Parathyroid adenoma (tissue), 2 donors: Measurements from ENCODE around the gene PAK2.

Source experiments
- H2AFZ ChIP-seq: fragments of 300-600 bp; sonication (generic); one replicate; pipeline ENCODE4 v1.7.0; 2017; ENCODE audit warnings: antibody characterized with exemption, mild to moderate bottlenecking
- H3K27ac ChIP-seq: fragments of 300-600 bp; sonication (generic); one replicate; pipeline ENCODE4 v1.7.0; 2017
- H3K27me3 ChIP-seq: fragments of 300-600 bp; sonication (generic); one replicate; pipeline ENCODE4 v1.7.0; 2017; ENCODE audit warnings: low read length; ENCODE audit not compliant: control insufficient read depth, insufficient read depth
- H3K36me3 ChIP-seq: fragments of 300-600 bp; sonication (generic); one replicate; pipeline ENCODE4 v1.7.0; 2017; ENCODE audit warnings: low read length; ENCODE audit not compliant: control insufficient read depth, insufficient read depth
- H3K4me1 ChIP-seq: fragments of 300-600 bp; sonication (generic); one replicate; pipeline ENCODE4 v1.7.0; 2017; ENCODE audit warnings: control low read depth
- H3K4me2 ChIP-seq: fragments of 300-600 bp; sonication (generic); one replicate; pipeline ENCODE4 v1.7.0; 2017; ENCODE audit warnings: low read length
- H3K4me3 ChIP-seq: fragments of 300-600 bp; sonication (generic); one replicate; pipeline ENCODE4 v1.7.0; 2017; ENCODE audit warnings: low read depth, low read length
- H3K79me2 ChIP-seq: fragments of 300-600 bp; sonication (generic); one replicate; pipeline ENCODE4 v1.7.0; 2017; ENCODE audit warnings: control low read depth
- H3K9ac ChIP-seq: fragments of 300-600 bp; sonication (generic); one replicate; pipeline ENCODE4 v1.7.0; 2017; ENCODE audit warnings: mild to moderate bottlenecking
- H3K9me3 ChIP-seq: fragments of 300-600 bp; sonication (generic); one replicate; pipeline ENCODE4 v1.7.0; 2017; ENCODE audit warnings: low read length; ENCODE audit not compliant: control insufficient read depth
- TF ChIP-seq, protein P1 (sequence below): fragments of 300-600 bp; sonication (generic); IDR thresholded peaks from one replicate; pipeline ENCODE4 v1.7.0; 2017; ENCODE audit warnings: antibody characterized with exemption, mild to moderate bottlenecking
- donor health status: primary hyperparathyroidism.

Gene PAK2

DNA sequence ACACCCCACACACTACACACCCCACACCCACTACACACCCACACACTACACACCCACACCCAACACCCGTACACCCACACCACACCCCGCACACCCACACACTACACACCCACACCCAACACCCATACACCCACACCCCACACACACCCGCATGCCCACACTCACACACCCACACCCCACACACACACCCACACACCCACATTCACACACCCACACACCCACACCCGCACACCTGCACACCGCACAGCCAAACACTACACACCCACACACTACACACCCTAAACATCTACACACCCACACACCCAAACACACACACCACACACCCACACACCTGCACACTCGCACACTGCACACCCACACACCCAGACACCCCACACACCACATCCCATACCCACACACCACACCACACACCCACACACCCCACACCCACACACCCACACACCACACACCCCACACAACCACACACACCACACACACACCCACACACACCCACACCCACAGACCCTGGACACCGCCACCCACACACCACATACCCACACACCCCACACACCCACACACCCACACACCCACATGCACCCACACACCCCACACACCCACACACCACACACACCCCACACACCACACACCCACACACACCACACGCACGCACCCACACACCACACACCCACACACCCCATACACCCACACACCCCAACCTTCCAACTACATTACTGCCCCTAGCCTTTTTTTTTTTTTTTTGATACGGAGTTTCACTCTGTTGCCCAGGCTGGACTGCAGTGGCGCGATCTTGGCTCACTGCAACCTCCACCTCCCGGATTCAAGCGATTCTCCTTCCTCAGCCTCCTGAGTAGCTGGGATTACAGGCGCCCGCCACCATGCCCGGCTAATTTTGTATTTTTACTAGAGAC, 44.5 kb upstream of the PAK2 start:
- no peaks in the 10 kb centered on the region for H3K36me3 ChIP-seq
- TF ChIP-seq, protein P1, sequence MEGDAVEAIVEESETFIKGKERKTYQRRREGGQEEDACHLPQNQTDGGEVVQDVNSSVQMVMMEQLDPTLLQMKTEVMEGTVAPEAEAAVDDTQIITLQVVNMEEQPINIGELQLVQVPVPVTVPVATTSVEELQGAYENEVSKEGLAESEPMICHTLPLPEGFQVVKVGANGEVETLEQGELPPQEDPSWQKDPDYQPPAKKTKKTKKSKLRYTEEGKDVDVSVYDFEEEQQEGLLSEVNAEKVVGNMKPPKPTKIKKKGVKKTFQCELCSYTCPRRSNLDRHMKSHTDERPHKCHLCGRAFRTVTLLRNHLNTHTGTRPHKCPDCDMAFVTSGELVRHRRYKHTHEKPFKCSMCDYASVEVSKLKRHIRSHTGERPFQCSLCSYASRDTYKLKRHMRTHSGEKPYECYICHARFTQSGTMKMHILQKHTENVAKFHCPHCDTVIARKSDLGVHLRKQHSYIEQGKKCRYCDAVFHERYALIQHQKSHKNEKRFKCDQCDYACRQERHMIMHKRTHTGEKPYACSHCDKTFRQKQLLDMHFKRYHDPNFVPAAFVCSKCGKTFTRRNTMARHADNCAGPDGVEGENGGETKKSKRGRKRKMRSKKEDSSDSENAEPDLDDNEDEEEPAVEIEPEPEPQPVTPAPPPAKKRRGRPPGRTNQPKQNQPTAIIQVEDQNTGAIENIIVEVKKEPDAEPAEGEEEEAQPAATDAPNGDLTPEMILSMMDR, result no peak
- no peak overlapping the region for H3K9ac ChIP-seq
- H3K4me1 ChIP-seq, result no peaks in the 10 kb centered on the region
- no peak overlapping the region for H3K4me2 ChIP-seq
- H3K4me3 ChIP-seq, result no peak overlapping the region
- no peaks in the 10 kb centered on the region for H3K79me2 ChIP-seq
- H2AFZ ChIP-seq, result no peak overlapping the region
- no peaks in the 10 kb centered on the region for H3K9me3 ChIP-seq
- H3K27ac ChIP-seq, result no peak overlapping the region
- H3K27me3 ChIP-seq, result no peaks in the 10 kb centered on the region

DNA sequence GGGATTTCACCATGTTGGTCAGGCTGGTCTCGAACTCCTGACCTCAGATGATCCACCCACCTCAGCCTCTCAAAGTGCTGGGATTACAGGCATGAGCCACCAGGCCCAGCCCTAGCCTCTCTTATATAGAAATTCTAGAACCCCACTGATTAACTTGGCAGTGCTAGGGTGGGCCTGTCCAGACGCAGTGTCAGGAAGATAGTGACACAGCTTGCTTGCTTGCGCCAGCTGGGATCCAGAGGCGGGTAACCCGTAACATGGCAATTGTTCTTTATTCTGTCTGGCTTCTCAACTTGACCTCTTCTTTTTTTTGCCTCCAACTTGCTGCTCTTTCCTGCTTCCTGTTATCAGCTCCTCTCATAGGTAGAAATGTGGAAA, 43.8 kb upstream of the PAK2 start:
- Histone ChIP-seq H3K79me2 (no peaks in the 10 kb centered on the region), H3K4me1 (no peaks in the 10 kb centered on the region), H3K27me3 (no peaks in the 10 kb centered on the region), H3K36me3 (no peaks in the 10 kb centered on the region), H3K4me2 (no peak overlapping the region), H2AFZ (no peak overlapping the region), H3K27ac (no peak overlapping the region), H3K4me3 (no peak overlapping the region), H3K9me3 (no peaks in the 10 kb centered on the region), H3K9ac (no peak overlapping the region)
- TF ChIP-seq, protein P1, result no peak

DNA sequence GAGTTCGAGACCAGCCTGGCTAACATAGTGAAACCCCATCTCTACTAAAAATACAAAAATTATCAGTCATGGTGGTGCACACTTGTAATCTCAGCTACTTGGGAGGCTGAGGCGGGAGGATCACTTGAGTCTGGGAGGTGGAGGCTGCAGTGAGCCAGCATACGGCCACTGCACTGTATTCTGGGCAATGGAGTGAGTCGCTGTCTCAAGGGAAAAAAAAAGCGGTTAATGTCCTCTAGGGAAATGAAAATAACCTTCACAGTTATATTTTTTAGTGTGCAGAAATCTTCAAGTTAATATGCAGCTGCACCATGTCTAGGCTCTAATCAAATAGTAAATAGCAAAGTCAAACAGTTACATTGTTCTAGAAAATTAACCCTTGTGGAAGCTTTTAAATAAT, 42.4 kb upstream of the PAK2 start:
- no peak overlapping the region for H3K9ac ChIP-seq
- no peaks in the 10 kb centered on the region for H3K79me2 ChIP-seq
- no peaks in the 10 kb centered on the region for H3K9me3 ChIP-seq
- H3K4me1 ChIP-seq, result no peaks in the 10 kb centered on the region
- H3K4me3 ChIP-seq, result no peak overlapping the region
- H2AFZ ChIP-seq, result no peak overlapping the region
- no peak overlapping the region for H3K4me2 ChIP-seq
- no peaks in the 10 kb centered on the region for H3K36me3 ChIP-seq
- H3K27ac ChIP-seq, result no peak overlapping the region
- TF ChIP-seq, protein P1, result no peak
- no peaks in the 10 kb centered on the region for H3K27me3 ChIP-seq

DNA sequence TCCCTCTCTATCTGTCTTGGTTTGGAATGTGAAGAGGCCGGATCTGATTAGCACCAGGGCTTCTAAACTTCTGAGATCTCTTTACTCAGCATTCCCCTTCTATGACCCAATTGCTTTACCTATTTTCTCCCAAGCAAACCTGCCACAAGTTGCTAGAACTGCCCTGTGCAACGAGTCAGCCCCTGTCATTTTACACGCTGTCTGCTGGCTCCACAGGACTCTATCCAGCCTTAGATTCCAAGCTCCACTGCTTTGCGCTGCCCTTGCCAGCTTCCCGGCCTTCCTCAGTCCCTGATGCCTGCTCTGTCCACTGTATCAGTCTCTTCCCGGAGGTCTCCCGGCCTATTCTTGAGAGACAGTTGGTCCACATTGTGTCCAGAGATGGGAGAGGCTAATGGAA, 39.9 kb upstream of the PAK2 start:
- Histone ChIP-seq H3K4me3 (no peak overlapping the region), H3K79me2 (no peaks in the 10 kb centered on the region)
- TF ChIP-seq, protein P1, result no peak

DNA sequence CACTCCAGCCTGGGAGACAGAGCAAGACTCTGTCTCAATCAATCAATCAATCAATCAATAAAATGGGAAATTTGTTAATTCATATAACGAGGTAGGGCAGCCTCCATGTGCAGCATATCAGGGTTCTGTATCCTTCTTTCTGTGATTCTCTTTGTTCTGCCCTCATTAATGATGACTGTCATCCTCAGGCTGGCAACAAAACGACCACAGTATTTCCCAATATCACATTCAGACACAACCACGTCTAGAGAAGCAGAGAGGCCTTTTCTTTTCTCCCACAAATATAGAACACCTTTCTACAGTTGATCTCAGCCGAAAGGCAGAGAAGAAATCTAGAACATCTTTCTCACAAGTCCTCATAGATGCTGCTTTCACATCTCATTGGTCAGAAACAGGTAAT, 38.9 kb upstream of the PAK2 start:
- Histone ChIP-seq H3K9ac (no peak overlapping the region), H3K27ac (no peak overlapping the region), H3K79me2 (no peaks in the 10 kb centered on the region), H3K9me3 (no peaks in the 10 kb centered on the region), H3K4me1 (no peaks in the 10 kb centered on the region), H3K4me3 (no peak overlapping the region), H3K27me3 (no peaks in the 10 kb centered on the region), H2AFZ (no peak overlapping the region), H3K4me2 (no peak overlapping the region), H3K36me3 (no peaks in the 10 kb centered on the region)
- TF ChIP-seq, protein P1, result no peak

More for the DNA sequence above, 39.9 kb upstream of the PAK2 start:
- Histone ChIP-seq H3K4me2 (peak overlapping the region; percentile 14), H3K27ac (no peak overlapping the region), H3K4me1 (no peaks in the 10 kb centered on the region), H3K27me3 (no peaks in the 10 kb centered on the region), H3K9me3 (no peaks in the 10 kb centered on the region), H3K9ac (no peak overlapping the region), H3K36me3 (no peaks in the 10 kb centered on the region), H2AFZ (peak overlapping the region; percentile 56)
